ENCODE data around the gene RPL36A.

DNA sequence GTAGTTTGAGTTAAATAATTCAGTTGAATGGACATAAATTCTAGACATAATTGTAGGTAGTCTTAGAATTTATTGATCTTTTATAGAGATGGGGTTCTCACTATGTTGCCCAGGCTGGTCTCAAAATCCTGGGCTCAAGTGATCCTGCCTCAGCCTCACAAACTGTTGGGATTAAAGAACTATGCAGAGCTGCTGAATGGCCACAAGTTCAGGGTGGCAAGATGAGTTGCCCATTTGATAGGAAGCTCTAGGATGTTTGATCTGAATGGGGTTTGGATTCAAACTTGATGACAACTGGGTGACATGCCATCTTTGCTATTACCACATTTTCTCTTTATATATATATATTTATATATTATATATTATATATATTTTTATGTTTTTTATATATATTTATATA lies 3.6 kb downstream of the RPL36A start:
- no peak for TF ChIP-seq POLR2AphosphoS5 (IDR thresholded peaks at IDR 0.05; ENCODE audit: low read depth, low read length)
- no peak for TF ChIP-seq POLR2A (IDR thresholded peaks at IDR 0.05; ENCODE audit: low read depth, low read length)
- TF ChIP-seq TAF1 (IDR thresholded peaks at IDR 0.05; ENCODE audit: borderline replicate concordance, low read depth, low read length), result no peak
